ENCODE measurements around the gene LAMB1.

GRCh38 chr7:107948645-107949442 is 54.1 kb downstream of the LAMB1 start:
- TF ChIP-seq CTCF (conservative IDR thresholded peaks at IDR 0.05 in 1 of 2, IDR thresholded peaks at IDR 0.05 in 1 of 2; ENCODE audit: extremely low read depth in 1 of 2, insufficient read depth in 1 of 2, low read depth in 1 of 2, low read length in 2 of 2) (no peak), EZH2 (IDR thresholded peaks at IDR 0.05; ENCODE audit: borderline replicate concordance, low read length) (no peak)
